Esophagus squamous epithelium (tissue), 5 donors: ENCODE data around the gene STIL. TPM values are rescaled to one million over a fixed set of nuclear protein-coding genes. Genes with fewer than 3 reads are reported as not detected.

Experiments
- DNase-seq: peaks from one replicate; lab custom pipeline; 2025; lab: John Stamatoyannopoulos, UW
- H3K27ac ChIP-seq, 4 donors: fragments of 200-600 bp; sonication (generic); one replicate each; pipeline ENCODE4 v1.5.1; 2016 to 2019; ENCODE audit warnings: mild to moderate bottlenecking in 1 of 4
- H3K27me3 ChIP-seq, 4 donors: fragments of 200-600 bp; sonication (generic); 1 replicate in 3 of 4; 2 replicates in 1 of 4; pipeline versions ENCODE4 v1.5.1 to v1.6.0; 2017 to 2021; ENCODE audit warnings: antibody characterized with exemption in 1 of 4
- H3K36me3 ChIP-seq, 3 donors: fragments of 200-600 bp; sonication (generic); one replicate each; pipeline ENCODE4 v1.5.1; 2016 to 2019
- H3K4me1 ChIP-seq, 3 donors: fragments of 200-600 bp; sonication (generic); one replicate each; pipeline ENCODE4 v1.5.1; 2017 to 2019
- H3K4me3 ChIP-seq, 4 donors: fragments of 200-600 bp; sonication (generic); 1 replicate in 3 of 4; 2 replicates in 1 of 4; pipeline ENCODE4 v1.5.1; 2016 to 2019; ENCODE audit warnings: mild to moderate bottlenecking in 2 of 4, moderate library complexity in 1 of 4
- H3K9me3 ChIP-seq, 3 donors: fragments of 200-600 bp; sonication (generic); one replicate each; pipeline ENCODE4 v1.5.1; 2016 to 2019
- CTCF ChIP-seq, 6 experiments: fragments of 450-650 bp in 4 of 6; fragments of 200-600 bp in 2 of 6; sonication (generic) in 2 of 6; IDR thresholded peaks; one replicate each; pipeline ENCODE4 v1.5.1; 2016 to 2019; ENCODE audit warnings: antibody characterized with exemption in 6 of 6, mild to moderate bottlenecking in 4 of 6, moderate library complexity in 4 of 6
- POLR2A ChIP-seq, 4 donors: fragments of 450-650 bp; IDR thresholded peaks; one replicate each; pipeline ENCODE4 v1.6.1; 2017; ENCODE audit warnings: antibody characterized with exemption in 4 of 4, mild to moderate bottlenecking in 4 of 4, moderate library complexity in 3 of 4
- WGBS, 2 donors: methylation state at CpG; one replicate each; pipeline ENCODE4 v1.1.5; 2018; 5-methylcytosine and 5-hydroxymethylcytosine counted together
- intact Hi-C: fragments of 100-400 bp; cut with DNase I; formaldehyde crosslinking; loops from one replicate; pipeline ENCODE4 v1.15.0; 2022
- total RNA-seq, 4 donors: library from RNA; depleted of rRNA; stranded (reverse); fragments of >200 nt; gene quantifications; one replicate each; pipeline ENCODE4 v1.1.0, GENCODE V29; 2016
- donor health status: DM: yes; HTN: yes; CAD: no.

STIL gene
- total RNA-seq, 4 donors from 2014 or later, result 4.2 to 15.1 (median 6.8) TPM

GRCh38 chr1:47225430-47226100 is 88.4 kb downstream of the STIL start:
- intact Hi-C loops, result no loop called here
- Histone ChIP-seq H3K36me3 (no peaks in the 10 kb centered on the region), H3K27ac (peak overlapping the region in 1 of 4 donors; percentile 16), H3K9me3 (no peaks in the 10 kb centered on the region), H3K27me3 (peaks cover 26 to 100% (median 46%) of the 10 kb centered on the region in 4 donors), H3K4me1 (peaks cover 10 to 48% (median 15%) of the 10 kb centered on the region in 3 donors), H3K4me3 (peak overlapping the region; percentile 1 to 64 (median 28))
- no peak for DNase-seq
- no peak for TF ChIP-seq POLR2A (IDR thresholded peaks at IDR 0.05)
- TF ChIP-seq CTCF (IDR thresholded peaks at IDR 0.05), result no peak
- 5 to 9% methylated on average over 9 to 13 of the region's 79 CpGs for WGBS, 2 donors

GRCh38 chr1:47224676-47225399 is 89.1 kb downstream of the STIL start:
- Histone ChIP-seq H3K9me3 (no peaks in the 10 kb centered on the region), H3K27me3 (peaks cover 19 to 98% (median 39%) of the 10 kb centered on the region in 4 donors), H3K4me1 (peaks cover 10 to 43% (median 15%) of the 10 kb centered on the region in 3 donors), H3K27ac (peak overlapping the region in 1 of 4 donors; percentile 16), H3K4me3 (peak overlapping the region in 3 of 4 donors; percentile 1 to 64 (median 40)), H3K36me3 (no peaks in the 10 kb centered on the region)
- intact Hi-C loops, result no loop called here
- 2 to 27% methylated on average over 11 to 15 of the region's 30 CpGs for WGBS, 2 donors
- no peak for DNase-seq
- TF ChIP-seq POLR2A (IDR thresholded peaks at IDR 0.05) (no peak), CTCF (IDR thresholded peaks at IDR 0.05) (no peak)

- peaks cover 12 to 98% (median 31%) of the 10 kb centered on the region in 4 donors for H3K27me3 ChIP-seq
- H3K9me3 ChIP-seq, result no peaks in the 10 kb centered on the region
- WGBS, 2 donors, result 28 to 39% methylated on average over 7 of the region's 9 CpGs
- H3K36me3 ChIP-seq, result no peaks in the 10 kb centered on the region
- intact Hi-C loops, result no loop called here
- TF ChIP-seq POLR2A (IDR thresholded peaks at IDR 0.05) (no peak), CTCF (IDR thresholded peaks at IDR 0.05) (no peak)
- DNase-seq, result no peak
- H3K4me1 ChIP-seq, result peaks cover 10 to 35% (median 15%) of the 10 kb centered on the region in 3 donors
- H3K4me3 ChIP-seq, result no peak overlapping the region
- no peak overlapping the region for H3K27ac ChIP-seq
Observed at GRCh38 chr1:47223921-47224675, 89.8 kb downstream of the STIL start.

- DNase-seq, result no peak
- TF ChIP-seq POLR2A (IDR thresholded peaks at IDR 0.05), result no peak
- no peak for TF ChIP-seq CTCF (IDR thresholded peaks at IDR 0.05)
- Histone ChIP-seq H3K27ac (no peak overlapping the region), H3K36me3 (no peaks in the 10 kb centered on the region), H3K4me3 (no peak overlapping the region), H3K9me3 (no peaks in the 10 kb centered on the region), H3K4me1 (peaks cover 10 to 34% (median 15%) of the 10 kb centered on the region in 3 donors), H3K27me3 (peaks cover 11 to 92% (median 24%) of the 10 kb centered on the region in 4 donors)
- 47 to 52% methylated on average over 5 to 8 of the region's 10 CpGs for WGBS, 2 donors
- intact Hi-C loops, result no loop called here
Observed at GRCh38 chr1:47223174-47223920, 90.6 kb downstream of the STIL start.
